ENCODE results near the gene SYT3. TPM values are rescaled to one million over a fixed set of nuclear protein-coding genes. Genes with fewer than 3 reads are reported as not detected.
A peak's percentile ranks its signal among the peaks of the same experiment; 100 is the strongest.

SYT3 gene
- total and polyA plus RNA-seq, 4 donors: not detected

DNA sequence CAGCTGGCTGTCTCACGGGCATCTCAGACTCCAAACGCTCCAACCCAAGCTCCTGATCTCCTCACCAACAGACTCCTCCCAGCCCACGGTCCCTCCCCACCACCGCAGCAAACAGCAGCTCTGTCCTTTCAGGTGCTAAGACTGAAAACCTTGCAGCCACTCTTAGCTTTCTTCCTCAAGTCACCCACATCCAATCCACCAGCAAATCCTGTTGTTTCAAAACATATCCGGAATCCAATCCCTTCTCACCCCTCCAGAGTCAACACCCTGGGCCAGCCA, 30.4 kb upstream of the SYT3 start (continued):
- no peak for TF ChIP-seq EGR1 (IDR thresholded peaks at IDR 0.05; ENCODE audit: low read depth in 2 of 2)
- TF ChIP-seq YY1 (IDR thresholded peaks at IDR 0.05): no peak
- no peak for TF ChIP-seq RAD21 (IDR thresholded peaks at IDR 0.05)
- no peak for TF ChIP-seq TAF1 (conservative IDR thresholded peaks at IDR 0.05)
- TF ChIP-seq, protein P1, sequence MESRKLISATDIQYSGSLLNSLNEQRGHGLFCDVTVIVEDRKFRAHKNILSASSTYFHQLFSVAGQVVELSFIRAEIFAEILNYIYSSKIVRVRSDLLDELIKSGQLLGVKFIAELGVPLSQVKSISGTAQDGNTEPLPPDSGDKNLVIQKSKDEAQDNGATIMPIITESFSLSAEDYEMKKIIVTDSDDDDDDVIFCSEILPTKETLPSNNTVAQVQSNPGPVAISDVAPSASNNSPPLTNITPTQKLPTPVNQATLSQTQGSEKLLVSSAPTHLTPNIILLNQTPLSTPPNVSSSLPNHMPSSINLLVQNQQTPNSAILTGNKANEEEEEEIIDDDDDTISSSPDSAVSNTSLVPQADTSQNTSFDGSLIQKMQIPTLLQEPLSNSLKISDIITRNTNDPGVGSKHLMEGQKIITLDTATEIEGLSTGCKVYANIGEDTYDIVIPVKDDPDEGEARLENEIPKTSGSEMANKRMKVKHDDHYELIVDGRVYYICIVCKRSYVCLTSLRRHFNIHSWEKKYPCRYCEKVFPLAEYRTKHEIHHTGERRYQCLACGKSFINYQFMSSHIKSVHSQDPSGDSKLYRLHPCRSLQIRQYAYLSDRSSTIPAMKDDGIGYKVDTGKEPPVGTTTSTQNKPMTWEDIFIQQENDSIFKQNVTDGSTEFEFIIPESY (IDR thresholded peaks at IDR 0.05): no peak
- no peak for TF ChIP-seq FOXA2 (IDR thresholded peaks at IDR 0.05)
- TF ChIP-seq NR2F2 (IDR thresholded peaks at IDR 0.05): no peak
- no peak for TF ChIP-seq HNF4A (conservative IDR thresholded peaks at IDR 0.05)
- TF ChIP-seq, protein P2, sequence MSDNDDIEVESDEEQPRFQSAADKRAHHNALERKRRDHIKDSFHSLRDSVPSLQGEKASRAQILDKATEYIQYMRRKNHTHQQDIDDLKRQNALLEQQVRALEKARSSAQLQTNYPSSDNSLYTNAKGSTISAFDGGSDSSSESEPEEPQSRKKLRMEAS (IDR thresholded peaks at IDR 0.05): no peak

DNA sequence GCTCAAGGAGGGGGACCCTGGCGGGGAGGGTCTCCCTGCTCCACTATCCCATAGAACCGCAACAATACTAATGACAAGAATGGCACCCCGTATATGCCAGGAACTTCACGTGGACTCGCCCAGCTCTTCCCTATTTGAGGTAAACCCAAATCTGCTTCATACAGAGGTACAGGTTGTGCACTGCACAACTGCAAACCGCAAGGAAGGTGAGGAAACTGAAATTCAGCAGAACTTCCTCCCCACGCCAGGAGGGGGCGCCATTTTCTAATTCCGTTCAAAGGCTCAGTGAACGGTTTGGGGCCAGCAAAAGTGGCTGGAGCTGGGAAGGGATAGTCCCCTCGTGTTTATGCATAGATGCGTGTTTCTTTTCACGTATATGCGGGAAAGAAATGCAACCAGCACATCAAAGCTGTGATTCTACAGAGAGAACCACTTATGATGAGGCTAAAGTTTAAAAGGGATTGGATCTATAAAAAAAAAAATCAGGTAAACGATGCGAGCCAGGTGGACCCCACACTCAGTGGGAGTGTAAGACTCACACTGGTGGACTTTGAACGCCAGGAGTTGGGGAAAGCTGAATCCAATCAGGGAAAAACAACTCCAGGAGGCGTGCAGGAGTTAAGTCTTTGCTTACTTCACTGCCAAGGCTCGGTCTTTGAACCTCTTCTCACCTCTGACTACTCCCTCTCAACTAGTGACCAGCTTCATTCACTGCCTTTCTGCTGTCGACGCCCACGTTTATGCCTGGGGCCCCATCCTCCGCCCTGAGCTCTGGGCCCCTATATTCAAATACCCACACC, 29.8 kb upstream of the SYT3 start:
- DNase-seq (ENCODE audit: low spot score): peak; percentile 60
- Histone ChIP-seq H3K27me3 (ENCODE audit: control insufficient read depth in 4 of 4, insufficient read depth in 4 of 4, low read length in 3 of 4) (peaks cover 0 to 5% (median 3%) of the 10 kb centered on the region in 4 donors), H3K36me3 (ENCODE audit: control insufficient read depth in 4 of 4, insufficient read depth in 3 of 4, low read depth in 1 of 4, low read length in 3 of 4) (no peaks in the 10 kb centered on the region), H3K4me3 (ENCODE audit: low read depth in 1 of 3, low read length in 3 of 3) (no peak overlapping the region), H3K4me1 (ENCODE audit: control insufficient read depth in 4 of 4, insufficient read depth in 4 of 4, low read length in 3 of 4) (peaks cover 0 to 5% (median 0%) of the 10 kb centered on the region in 4 donors), H3K9ac (ENCODE audit: low read depth in 1 of 2, low read length in 2 of 2) (no peak overlapping the region), H3K9me3 (ENCODE audit: control insufficient read depth in 4 of 4, low read length in 3 of 4) (no peaks in the 10 kb centered on the region), H3K27ac (ENCODE audit: low read depth in 1 of 2, low read length in 2 of 2) (no peak overlapping the region)
- 40% methylated on average over 23 of the region's 23 CpGs for WGBS
- TF ChIP-seq, protein P3, sequence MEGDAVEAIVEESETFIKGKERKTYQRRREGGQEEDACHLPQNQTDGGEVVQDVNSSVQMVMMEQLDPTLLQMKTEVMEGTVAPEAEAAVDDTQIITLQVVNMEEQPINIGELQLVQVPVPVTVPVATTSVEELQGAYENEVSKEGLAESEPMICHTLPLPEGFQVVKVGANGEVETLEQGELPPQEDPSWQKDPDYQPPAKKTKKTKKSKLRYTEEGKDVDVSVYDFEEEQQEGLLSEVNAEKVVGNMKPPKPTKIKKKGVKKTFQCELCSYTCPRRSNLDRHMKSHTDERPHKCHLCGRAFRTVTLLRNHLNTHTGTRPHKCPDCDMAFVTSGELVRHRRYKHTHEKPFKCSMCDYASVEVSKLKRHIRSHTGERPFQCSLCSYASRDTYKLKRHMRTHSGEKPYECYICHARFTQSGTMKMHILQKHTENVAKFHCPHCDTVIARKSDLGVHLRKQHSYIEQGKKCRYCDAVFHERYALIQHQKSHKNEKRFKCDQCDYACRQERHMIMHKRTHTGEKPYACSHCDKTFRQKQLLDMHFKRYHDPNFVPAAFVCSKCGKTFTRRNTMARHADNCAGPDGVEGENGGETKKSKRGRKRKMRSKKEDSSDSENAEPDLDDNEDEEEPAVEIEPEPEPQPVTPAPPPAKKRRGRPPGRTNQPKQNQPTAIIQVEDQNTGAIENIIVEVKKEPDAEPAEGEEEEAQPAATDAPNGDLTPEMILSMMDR (IDR thresholded peaks at IDR 0.05; ENCODE audit: low read depth, low read length, missing input control): peak; percentile 68
- TF ChIP-seq RAD21 (IDR thresholded peaks at IDR 0.05): peak; percentile 47 to 70
- TF ChIP-seq NR2F2 (IDR thresholded peaks at IDR 0.05): no peak

DNA sequence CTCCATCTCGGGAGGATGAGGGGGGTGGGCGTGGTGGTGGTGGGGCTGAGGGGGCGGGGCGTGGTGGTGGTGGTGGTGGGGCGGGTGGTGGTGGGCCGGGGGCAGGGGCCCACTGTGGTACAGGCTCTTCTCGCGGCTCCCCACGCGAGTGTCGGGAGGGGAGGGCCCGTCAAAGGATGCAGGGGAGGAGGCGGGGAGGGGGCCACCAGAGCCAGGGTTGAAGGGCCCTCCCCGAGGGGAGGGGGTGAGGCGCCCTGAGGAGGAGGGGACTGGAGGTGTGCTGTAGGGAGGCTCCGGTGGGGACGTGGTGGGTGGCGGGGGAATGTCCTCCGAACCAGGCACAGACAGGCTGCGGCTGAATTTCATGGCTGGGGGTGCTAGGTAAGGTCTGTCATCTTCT, 29.2 kb upstream of the SYT3 start:
- WGBS: 41% methylated on average over 20 of the region's 20 CpGs
- no peak for DNase-seq (ENCODE audit: low spot score)
- no peak for TF ChIP-seq SP1 (IDR thresholded peaks at IDR 0.05)
- TF ChIP-seq, protein P1 (IDR thresholded peaks at IDR 0.05): no peak
- TF ChIP-seq HNF4G (IDR thresholded peaks at IDR 0.05): no peak
- no peak for TF ChIP-seq YY1 (IDR thresholded peaks at IDR 0.05)
- TF ChIP-seq JUND (IDR thresholded peaks at IDR 0.05): no peak
- TF ChIP-seq, protein P4, sequence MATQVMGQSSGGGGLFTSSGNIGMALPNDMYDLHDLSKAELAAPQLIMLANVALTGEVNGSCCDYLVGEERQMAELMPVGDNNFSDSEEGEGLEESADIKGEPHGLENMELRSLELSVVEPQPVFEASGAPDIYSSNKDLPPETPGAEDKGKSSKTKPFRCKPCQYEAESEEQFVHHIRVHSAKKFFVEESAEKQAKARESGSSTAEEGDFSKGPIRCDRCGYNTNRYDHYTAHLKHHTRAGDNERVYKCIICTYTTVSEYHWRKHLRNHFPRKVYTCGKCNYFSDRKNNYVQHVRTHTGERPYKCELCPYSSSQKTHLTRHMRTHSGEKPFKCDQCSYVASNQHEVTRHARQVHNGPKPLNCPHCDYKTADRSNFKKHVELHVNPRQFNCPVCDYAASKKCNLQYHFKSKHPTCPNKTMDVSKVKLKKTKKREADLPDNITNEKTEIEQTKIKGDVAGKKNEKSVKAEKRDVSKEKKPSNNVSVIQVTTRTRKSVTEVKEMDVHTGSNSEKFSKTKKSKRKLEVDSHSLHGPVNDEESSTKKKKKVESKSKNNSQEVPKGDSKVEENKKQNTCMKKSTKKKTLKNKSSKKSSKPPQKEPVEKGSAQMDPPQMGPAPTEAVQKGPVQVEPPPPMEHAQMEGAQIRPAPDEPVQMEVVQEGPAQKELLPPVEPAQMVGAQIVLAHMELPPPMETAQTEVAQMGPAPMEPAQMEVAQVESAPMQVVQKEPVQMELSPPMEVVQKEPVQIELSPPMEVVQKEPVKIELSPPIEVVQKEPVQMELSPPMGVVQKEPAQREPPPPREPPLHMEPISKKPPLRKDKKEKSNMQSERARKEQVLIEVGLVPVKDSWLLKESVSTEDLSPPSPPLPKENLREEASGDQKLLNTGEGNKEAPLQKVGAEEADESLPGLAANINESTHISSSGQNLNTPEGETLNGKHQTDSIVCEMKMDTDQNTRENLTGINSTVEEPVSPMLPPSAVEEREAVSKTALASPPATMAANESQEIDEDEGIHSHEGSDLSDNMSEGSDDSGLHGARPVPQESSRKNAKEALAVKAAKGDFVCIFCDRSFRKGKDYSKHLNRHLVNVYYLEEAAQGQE (IDR thresholded peaks at IDR 0.05): no peak
- TF ChIP-seq, protein P2 (IDR thresholded peaks at IDR 0.05): no peak
- TF ChIP-seq GABPA (IDR thresholded peaks at IDR 0.05 in 1 of 2, conservative IDR thresholded peaks at IDR 0.05 in 1 of 2): no peak
- no peak for TF ChIP-seq RAD21 (IDR thresholded peaks at IDR 0.05)
- no peak for TF ChIP-seq HNF4A (conservative IDR thresholded peaks at IDR 0.05)
- no peak for TF ChIP-seq TAF1 (conservative IDR thresholded peaks at IDR 0.05)
- no peak for TF ChIP-seq EGR1 (IDR thresholded peaks at IDR 0.05; ENCODE audit: low read depth in 2 of 2)
- no peak for TF ChIP-seq NR2F2 (IDR thresholded peaks at IDR 0.05)
- TF ChIP-seq, protein P3 (IDR thresholded peaks at IDR 0.05; ENCODE audit: low read depth, low read length, missing input control): no peak
- no peak for TF ChIP-seq FOXA1 (IDR thresholded peaks at IDR 0.05)

More for the DNA sequence above, 29.2 kb upstream of the SYT3 start:
- H3K9ac ChIP-seq (ENCODE audit: low read depth in 1 of 2, low read length in 2 of 2): no peak overlapping the region
- no peak overlapping the region for H3K4me3 ChIP-seq (ENCODE audit: low read depth in 1 of 3, low read length in 3 of 3)
- peaks cover 0 to 5% (median 3%) of the 10 kb centered on the region in 4 donors for H3K27me3 ChIP-seq (ENCODE audit: control insufficient read depth in 4 of 4, insufficient read depth in 4 of 4, low read length in 3 of 4)
- no peaks in the 10 kb centered on the region for H3K36me3 ChIP-seq (ENCODE audit: control insufficient read depth in 4 of 4, insufficient read depth in 3 of 4, low read depth in 1 of 4, low read length in 3 of 4)
- peaks cover 0 to 5% (median 0%) of the 10 kb centered on the region in 4 donors for H3K4me1 ChIP-seq (ENCODE audit: control insufficient read depth in 4 of 4, insufficient read depth in 4 of 4, low read length in 3 of 4)
- no peak overlapping the region for H3K27ac ChIP-seq (ENCODE audit: low read depth in 1 of 2, low read length in 2 of 2)
- H3K9me3 ChIP-seq (ENCODE audit: control insufficient read depth in 4 of 4, low read length in 3 of 4): no peaks in the 10 kb centered on the region
